Testis (tissue), 3 donors: ENCODE data around the gene USP32. TPM values are rescaled to one million over a fixed set of nuclear protein-coding genes. Genes with fewer than 3 reads are reported as not detected.

Experiments
- DNase-seq: peaks from one replicate; pipeline ENCODE4 v3.0.0-alpha.2; 2019
- H3K27ac ChIP-seq, 2 donors: fragments of 200-600 bp; sonication (generic); one replicate each; pipeline ENCODE4 v1.5.1; 2019
- H3K27me3 ChIP-seq: fragments of 200-600 bp; sonication (generic); one replicate; pipeline ENCODE4 v1.5.1; 2019
- H3K36me3 ChIP-seq: fragments of 200-600 bp; sonication (generic); one replicate; pipeline ENCODE4 v1.5.1; 2017; ENCODE audit warnings: low read depth; ENCODE audit errors: missing control alignments
- H3K4me1 ChIP-seq: fragments of 200-600 bp; sonication (generic); one replicate; pipeline ENCODE4 v1.5.1; 2019
- H3K4me3 ChIP-seq, 2 donors: fragments of 200-600 bp; sonication (generic); one replicate each; pipeline ENCODE4 v1.5.1; 2017 to 2019
- H3K9me3 ChIP-seq: fragments of 200-600 bp; sonication (generic); one replicate; pipeline ENCODE4 v1.5.1; 2017
- POLR2A ChIP-seq: fragments of 450-650 bp; IDR thresholded peaks from one replicate; pipeline ENCODE4 v1.6.1; 2017; ENCODE audit warnings: antibody characterized with exemption, mild to moderate bottlenecking, moderate library complexity
- WGBS, 2 donors: methylation state at CpG; one replicate each; pipeline ENCODE4 v1.1.5; 2018; 5-methylcytosine and 5-hydroxymethylcytosine counted together
- intact Hi-C: fragments of 100-400 bp; cut with DNase I; formaldehyde crosslinking; loops from one replicate; pipeline ENCODE4 v1.15.1; 2023; ENCODE audit warnings: low total_unique reads
- polyA plus RNA-seq: library from polyadenylated mRNA; stranded (reverse); fragments of 350-450 nt; fragmentation: Illumina TruSeq; extraction: RNeasy Lipid Tissue Mini Kit (QIAGEN cat#74804); gene quantifications from one replicate; pipeline ENCODE4 v1.2.3, GENCODE V29; 2014; ENCODE audit warnings: low read depth, low replicate concordance; ENCODE audit not compliant: insufficient read depth
- total RNA-seq, 2 donors: library from RNA; depleted of rRNA; stranded (reverse); fragments of >200 nt; gene quantifications; one replicate each; pipeline ENCODE4 v1.2.3, GENCODE V29; 2016
- TF ChIP-seq, protein P1 (sequence below), 3 experiments: fragments of 450-650 bp in 2 of 3; fragments of 200-600 bp in 1 of 3; sonication (generic) in 1 of 3; IDR thresholded peaks; one replicate each; pipeline ENCODE4 v1.5.1; 2016 to 2019; ENCODE audit warnings: antibody characterized with exemption in 3 of 3, mild to moderate bottlenecking in 2 of 3, moderate library complexity in 1 of 3

Gene USP32
- total and polyA plus RNA-seq, 3 donors from 2014 or later = 113 to 279 (median 166) TPM

DNA sequence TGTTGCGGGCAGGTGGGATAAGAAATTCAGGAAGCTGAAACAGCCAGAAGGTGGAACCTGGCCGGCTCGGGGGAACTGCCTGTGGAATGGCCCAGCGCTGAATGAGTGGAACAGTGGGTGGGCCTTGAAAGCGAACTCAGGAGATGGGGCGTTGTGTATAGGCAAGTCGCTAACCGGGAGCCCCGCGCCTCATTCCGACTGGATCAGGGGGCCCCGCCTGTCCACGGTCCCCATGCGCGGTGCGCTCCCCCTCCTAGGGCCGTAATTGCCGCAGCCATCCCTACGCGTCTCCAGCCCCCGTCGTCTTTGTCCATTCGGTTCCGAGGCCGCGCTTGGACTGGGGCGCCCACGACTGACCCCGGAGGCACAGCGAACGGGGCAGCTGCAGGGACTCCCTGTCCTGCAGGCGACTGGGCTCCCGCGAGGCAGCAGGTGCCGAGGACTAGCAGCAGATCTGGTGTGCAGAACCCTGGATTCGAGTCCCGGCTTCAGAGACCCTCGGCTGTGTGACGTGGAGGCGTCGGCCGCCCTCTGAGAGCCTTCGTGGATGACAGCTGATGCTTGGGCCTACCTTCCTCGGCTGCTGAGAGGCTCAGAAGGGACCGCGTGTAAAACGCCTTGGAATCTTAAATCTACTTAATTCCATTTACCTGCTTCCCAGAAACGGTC, 253.0 kb downstream of the USP32 start:
- no peaks in the 10 kb centered on the region for H3K9me3 ChIP-seq
- TF ChIP-seq, protein P1, sequence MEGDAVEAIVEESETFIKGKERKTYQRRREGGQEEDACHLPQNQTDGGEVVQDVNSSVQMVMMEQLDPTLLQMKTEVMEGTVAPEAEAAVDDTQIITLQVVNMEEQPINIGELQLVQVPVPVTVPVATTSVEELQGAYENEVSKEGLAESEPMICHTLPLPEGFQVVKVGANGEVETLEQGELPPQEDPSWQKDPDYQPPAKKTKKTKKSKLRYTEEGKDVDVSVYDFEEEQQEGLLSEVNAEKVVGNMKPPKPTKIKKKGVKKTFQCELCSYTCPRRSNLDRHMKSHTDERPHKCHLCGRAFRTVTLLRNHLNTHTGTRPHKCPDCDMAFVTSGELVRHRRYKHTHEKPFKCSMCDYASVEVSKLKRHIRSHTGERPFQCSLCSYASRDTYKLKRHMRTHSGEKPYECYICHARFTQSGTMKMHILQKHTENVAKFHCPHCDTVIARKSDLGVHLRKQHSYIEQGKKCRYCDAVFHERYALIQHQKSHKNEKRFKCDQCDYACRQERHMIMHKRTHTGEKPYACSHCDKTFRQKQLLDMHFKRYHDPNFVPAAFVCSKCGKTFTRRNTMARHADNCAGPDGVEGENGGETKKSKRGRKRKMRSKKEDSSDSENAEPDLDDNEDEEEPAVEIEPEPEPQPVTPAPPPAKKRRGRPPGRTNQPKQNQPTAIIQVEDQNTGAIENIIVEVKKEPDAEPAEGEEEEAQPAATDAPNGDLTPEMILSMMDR (IDR thresholded peaks at IDR 0.05) = no peak
- no peak for TF ChIP-seq POLR2A
- peak overlapping the region in 1 of 2 donors; percentile 14 for H3K4me3 ChIP-seq
- H3K27ac ChIP-seq = no peak overlapping the region
- WGBS, 2 donors = 2 to 7% methylated on average over 31 to 48 of the region's 48 CpGs
- intact Hi-C loops = loop anchor here (10.0 kb wide), 1 partner anchor 296 kb away; no protein-coding TSS in a partner anchor
- H3K4me1 ChIP-seq = peaks cover 26% of the 10 kb centered on the region
- H3K36me3 ChIP-seq = no peaks in the 10 kb centered on the region
- H3K27me3 ChIP-seq = no peaks in the 10 kb centered on the region
- DNase-seq = no peak

DNA sequence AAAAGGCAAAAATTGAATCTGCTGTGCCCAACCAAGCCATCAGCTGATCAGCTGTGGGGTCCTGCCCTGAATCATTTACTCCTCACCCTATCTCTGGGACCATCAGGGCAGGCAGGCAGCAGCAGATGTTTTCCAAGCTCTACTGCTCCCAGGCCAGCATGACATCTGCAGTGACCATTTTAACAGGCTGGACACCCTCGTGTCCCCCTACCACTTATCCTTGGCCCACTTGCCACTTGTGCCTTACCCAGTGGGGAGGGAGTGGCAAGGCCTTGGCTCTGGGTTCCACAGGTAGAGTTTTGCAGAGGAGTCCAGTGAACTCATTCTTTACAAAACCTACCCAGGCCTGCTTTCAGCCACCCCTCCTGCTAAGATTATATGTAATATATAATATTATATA, 254.2 kb downstream of the USP32 start:
- Histone ChIP-seq H3K27ac (no peak overlapping the region), H3K27me3 (no peaks in the 10 kb centered on the region), H3K4me1 (peaks cover 22% of the 10 kb centered on the region), H3K9me3 (no peaks in the 10 kb centered on the region), H3K36me3 (no peaks in the 10 kb centered on the region), H3K4me3 (no peak overlapping the region)
- TF ChIP-seq, protein P1 (IDR thresholded peaks at IDR 0.05) = no peak
- no peak for TF ChIP-seq POLR2A
- WGBS, 2 donors = 71 to 100% methylated on average over 1 of the region's 1 CpG
- no peak for DNase-seq
- intact Hi-C loops = loop anchor here (10.0 kb wide), 1 partner anchor 297 kb away; no protein-coding TSS in a partner anchor

DNA sequence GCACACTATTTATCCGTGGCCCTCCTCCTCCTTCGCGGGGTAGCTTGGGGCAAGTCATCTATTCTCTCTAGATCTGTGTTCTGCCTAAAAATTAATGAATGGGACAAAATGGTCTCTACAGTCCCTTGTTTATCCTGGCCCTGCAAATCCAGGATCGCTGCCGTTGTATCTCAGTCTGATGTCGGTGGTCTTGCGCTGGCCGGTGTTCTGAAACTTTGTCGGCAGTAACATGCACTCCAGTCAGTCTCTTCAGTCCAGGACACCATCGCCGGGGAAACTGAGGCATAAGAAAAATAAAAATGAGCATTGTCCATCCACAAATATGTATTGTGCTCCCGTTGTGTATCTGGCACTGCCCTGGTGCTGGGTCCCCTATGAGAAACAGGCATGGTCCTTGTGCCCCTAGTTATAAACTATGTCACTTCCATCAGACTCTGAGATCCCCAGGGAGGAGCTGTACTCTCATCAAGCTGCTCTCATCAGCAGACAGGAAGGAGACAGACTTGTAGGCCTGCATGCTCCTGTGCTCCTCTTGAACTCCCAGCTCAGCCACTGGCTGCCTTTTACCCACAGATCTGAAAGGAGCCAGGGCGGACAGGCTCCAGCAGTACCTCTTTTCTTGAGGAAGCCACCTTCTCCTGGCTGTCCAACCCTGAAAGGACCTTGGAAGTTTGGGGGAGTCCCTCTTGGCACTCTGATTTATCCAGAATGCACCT, 255.8 kb downstream of the USP32 start:
- Histone ChIP-seq H3K4me3 (peak overlapping the region; percentile 54 to 84), H3K9me3 (no peaks in the 10 kb centered on the region), H3K27me3 (no peaks in the 10 kb centered on the region), H3K4me1 (peaks cover 14% of the 10 kb centered on the region), H3K27ac (no peak overlapping the region), H3K36me3 (no peaks in the 10 kb centered on the region)
- intact Hi-C loops = loop anchor here (10.0 kb wide), 1 partner anchor 299 kb away; no protein-coding TSS in a partner anchor
- DNase-seq = no peak
- 47 to 58% methylated on average over 13 of the region's 13 CpGs for WGBS, 2 donors
- TF ChIP-seq POLR2A = no peak
- TF ChIP-seq, protein P1 (IDR thresholded peaks at IDR 0.05) = no peak

DNA sequence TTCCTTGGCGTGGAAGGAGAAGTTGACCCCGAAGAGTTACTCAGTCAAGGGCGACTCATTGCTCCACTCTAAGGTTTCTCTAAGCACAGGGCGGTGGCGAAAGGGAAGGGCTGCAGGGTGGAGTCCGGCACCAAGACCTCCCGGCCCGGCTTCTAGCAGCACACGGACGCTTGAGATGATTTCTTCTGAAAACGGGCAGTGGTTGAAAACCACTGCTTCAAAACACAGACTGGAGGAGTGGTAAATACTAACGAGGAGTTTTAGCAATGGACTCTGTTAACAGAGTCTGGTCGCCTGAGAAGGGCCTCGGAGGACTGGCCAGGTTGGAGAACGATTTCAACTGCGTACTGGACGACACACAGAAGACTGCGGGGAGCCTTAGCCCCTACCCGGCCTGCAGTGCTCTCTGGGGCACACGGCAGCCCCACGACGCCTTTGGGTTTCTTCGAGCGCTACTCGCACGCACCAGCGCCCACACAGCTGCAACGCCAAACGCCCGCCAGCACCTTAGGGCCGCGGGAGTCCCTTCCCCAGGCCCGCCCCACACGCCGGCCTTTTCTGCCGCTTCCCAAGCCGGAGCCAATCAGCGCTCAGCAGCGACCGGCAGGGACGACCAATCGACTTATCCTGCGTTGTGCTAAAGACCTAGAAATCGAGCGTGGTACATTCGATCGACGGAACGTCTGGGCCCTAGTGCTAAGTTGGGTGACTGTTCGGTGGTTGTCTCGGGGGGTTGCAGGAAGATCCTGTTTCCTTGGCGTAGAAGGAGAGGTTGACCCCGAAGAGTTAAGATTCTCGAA, 256.6 kb downstream of the USP32 start:
- DNase-seq = peak; percentile 97

More for the DNA sequence above, 256.6 kb downstream of the USP32 start:
- peak overlapping the region in 1 of 2 donors; percentile 3 for H3K27ac ChIP-seq
- TF ChIP-seq, protein P1 (IDR thresholded peaks at IDR 0.05) = no peak
- no peak for TF ChIP-seq POLR2A
- no peaks in the 10 kb centered on the region for H3K27me3 ChIP-seq
- peak overlapping the region; percentile 54 to 84 for H3K4me3 ChIP-seq
- intact Hi-C loops = loop anchor here (10.0 kb wide), 1 partner anchor 299 kb away; no protein-coding TSS in a partner anchor
- no peaks in the 10 kb centered on the region for H3K9me3 ChIP-seq
- H3K4me1 ChIP-seq = peaks cover 10% of the 10 kb centered on the region
- no peaks in the 10 kb centered on the region for H3K36me3 ChIP-seq
- 2 to 10% methylated on average over 25 to 54 of the region's 54 CpGs for WGBS, 2 donors
